ENCODE data around the gene KCNQ4.

DNA sequence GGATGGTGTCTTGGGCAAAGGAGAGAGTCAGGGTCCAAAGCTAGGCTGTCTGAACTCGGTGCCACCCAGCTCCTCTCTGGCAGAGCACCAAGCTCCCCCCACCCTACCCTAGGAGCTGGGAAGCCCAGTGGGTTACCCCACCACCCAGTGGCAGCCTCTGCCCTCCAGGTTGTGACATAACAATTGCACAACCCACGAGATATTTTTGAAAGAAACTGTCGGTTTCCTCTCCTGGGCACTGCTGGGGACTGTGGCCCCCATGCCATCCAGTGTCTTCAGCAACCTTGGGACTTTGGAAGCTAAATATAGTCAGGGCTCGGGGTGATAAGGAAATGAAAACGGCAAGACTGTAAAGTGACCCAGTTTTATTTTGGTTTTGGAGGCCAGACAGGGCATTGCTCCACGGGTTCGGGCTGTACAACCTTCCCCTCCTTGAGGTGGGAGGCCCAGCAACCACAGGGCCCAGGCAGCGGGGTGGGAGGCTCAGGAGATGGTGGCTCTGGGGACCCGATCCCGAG is 77.2 kb downstream of the KCNQ4 start:
- TF ChIP-seq POLR2A (IDR thresholded peaks at IDR 0.05; ENCODE audit: low read length) = no peak
- no peak for TF ChIP-seq GATA1 (IDR thresholded peaks at IDR 0.05; ENCODE audit: low read depth, low read length)
